ENCODE measurements around the gene FAM193A. TPM values are rescaled to one million over a fixed set of nuclear protein-coding genes. Genes with fewer than 3 reads are reported as not detected.

FAM193A gene
- total RNA-seq, 6 experiments from 2014 or later, result 8.5 to 12.3 (median 9.7) TPM

- 40% methylated on average over 2 of the region's 5 CpGs for WGBS (ENCODE audit: insufficient coverage, low coverage, low lambda C conversion rate, missing lambda C conversion rate)
Observed at GRCh38 chr4:2715426-2715825, 179.0 kb downstream of the FAM193A start.

DNA sequence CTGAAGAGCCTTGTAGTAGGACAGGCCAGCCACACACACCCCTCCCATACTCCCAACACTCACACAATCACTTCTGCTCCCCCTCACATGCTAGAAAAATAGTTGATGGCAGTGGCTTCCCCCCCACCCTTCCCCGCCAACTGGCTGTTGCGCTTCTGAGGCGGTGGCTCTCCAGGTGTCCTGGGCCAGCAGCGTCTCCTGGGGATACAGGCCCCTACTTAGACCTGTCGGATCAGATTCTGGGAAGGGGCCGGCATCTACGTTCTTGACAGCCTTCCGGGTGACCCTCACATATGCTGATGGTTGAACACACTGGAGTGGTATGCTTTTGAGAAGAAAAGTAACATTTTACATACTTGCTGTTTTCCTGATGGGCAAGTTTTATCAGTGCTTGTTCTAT, 179.8 kb downstream of the FAM193A start:
- H3K4me3 ChIP-seq, result no peak overlapping the region
- no peaks in the 10 kb centered on the region for H3K27me3 ChIP-seq
- ATAC-seq (no peak), DNase-seq (no peak)
- intact Hi-C loops (cut with DNase I), result no loop called here
- peaks cover 0 to 29% (median 12%) of the 10 kb centered on the region in 4 donors for H3K4me1 ChIP-seq
- no peaks in the 10 kb centered on the region for H3K9me3 ChIP-seq
- H3K27ac ChIP-seq, result no peak overlapping the region
- peaks cover 0 to 26% (median 6%) of the 10 kb centered on the region in 4 donors for H3K36me3 ChIP-seq
- no peak for TF ChIP-seq POLR2A (IDR thresholded peaks at IDR 0.05)
- TF ChIP-seq, protein P1, sequence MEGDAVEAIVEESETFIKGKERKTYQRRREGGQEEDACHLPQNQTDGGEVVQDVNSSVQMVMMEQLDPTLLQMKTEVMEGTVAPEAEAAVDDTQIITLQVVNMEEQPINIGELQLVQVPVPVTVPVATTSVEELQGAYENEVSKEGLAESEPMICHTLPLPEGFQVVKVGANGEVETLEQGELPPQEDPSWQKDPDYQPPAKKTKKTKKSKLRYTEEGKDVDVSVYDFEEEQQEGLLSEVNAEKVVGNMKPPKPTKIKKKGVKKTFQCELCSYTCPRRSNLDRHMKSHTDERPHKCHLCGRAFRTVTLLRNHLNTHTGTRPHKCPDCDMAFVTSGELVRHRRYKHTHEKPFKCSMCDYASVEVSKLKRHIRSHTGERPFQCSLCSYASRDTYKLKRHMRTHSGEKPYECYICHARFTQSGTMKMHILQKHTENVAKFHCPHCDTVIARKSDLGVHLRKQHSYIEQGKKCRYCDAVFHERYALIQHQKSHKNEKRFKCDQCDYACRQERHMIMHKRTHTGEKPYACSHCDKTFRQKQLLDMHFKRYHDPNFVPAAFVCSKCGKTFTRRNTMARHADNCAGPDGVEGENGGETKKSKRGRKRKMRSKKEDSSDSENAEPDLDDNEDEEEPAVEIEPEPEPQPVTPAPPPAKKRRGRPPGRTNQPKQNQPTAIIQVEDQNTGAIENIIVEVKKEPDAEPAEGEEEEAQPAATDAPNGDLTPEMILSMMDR (IDR thresholded peaks at IDR 0.05), result no peak
- WGBS (ENCODE audit: insufficient coverage, low coverage, low lambda C conversion rate, missing lambda C conversion rate), result 94% methylated on average over 3 of the region's 8 CpGs

More at GRCh38 chr4:2715426-2715825, 179.0 kb downstream of the FAM193A start:
- H3K9me3 ChIP-seq, result no peaks in the 10 kb centered on the region
- peaks cover 0 to 22% (median 4%) of the 10 kb centered on the region in 4 donors for H3K36me3 ChIP-seq
- H3K4me3 ChIP-seq, result no peak overlapping the region
- H3K27ac ChIP-seq, result peak overlapping the region; percentile 39 to 69 (median 60)
- DNase-seq, result no peak
- TF ChIP-seq, protein P1 (IDR thresholded peaks at IDR 0.05), result no peak
- TF ChIP-seq POLR2A (IDR thresholded peaks at IDR 0.05), result no peak
- intact Hi-C loops (cut with DNase I), result no loop called here
- peaks cover 0 to 29% (median 12%) of the 10 kb centered on the region in 4 donors for H3K4me1 ChIP-seq
- H3K27me3 ChIP-seq, result no peaks in the 10 kb centered on the region
- ATAC-seq, result peak in 3 of 4 donors; percentile 4 to 9 (median 5)

DNA sequence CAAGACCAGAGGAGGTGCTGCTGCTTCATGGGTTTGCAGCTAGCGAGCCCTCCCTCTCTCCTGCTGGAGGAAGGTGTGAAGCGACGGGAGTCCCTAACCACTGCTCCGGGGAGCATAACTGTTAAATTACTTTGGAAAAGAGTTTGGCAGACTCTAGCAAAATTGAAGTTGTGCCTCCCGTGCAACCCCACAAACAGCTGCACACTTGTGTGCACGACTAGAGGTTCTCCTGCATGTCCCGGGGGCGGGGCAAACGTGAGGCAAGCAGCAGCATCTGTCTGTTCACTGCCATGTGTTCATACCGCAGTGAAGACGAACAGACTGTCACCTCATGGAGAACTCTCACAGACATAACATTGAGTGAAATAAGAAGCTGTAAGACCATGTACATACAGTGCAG, 185.1 kb downstream of the FAM193A start:
- no peak for TF ChIP-seq POLR2A (IDR thresholded peaks at IDR 0.05)
- TF ChIP-seq, protein P1 (IDR thresholded peaks at IDR 0.05), result no peak
- Histone ChIP-seq H3K27ac (no peak overlapping the region), H3K4me3 (no peak overlapping the region), H3K27me3 (no peaks in the 10 kb centered on the region), H3K4me1 (no peaks in the 10 kb centered on the region), H3K36me3 (peaks cover 0 to 19% (median 7%) of the 10 kb centered on the region in 4 donors), H3K9me3 (no peaks in the 10 kb centered on the region)
- DNase-seq (no peak), ATAC-seq (no peak)
- WGBS (ENCODE audit: insufficient coverage, low coverage, low lambda C conversion rate, missing lambda C conversion rate), result 93% methylated on average over 3 of the region's 11 CpGs
- intact Hi-C loops (cut with DNase I), result no loop called here

- Histone ChIP-seq H3K9me3 (no peaks in the 10 kb centered on the region), H3K4me3 (no peak overlapping the region), H3K27ac (no peak overlapping the region), H3K36me3 (peaks cover 0 to 15% (median 7%) of the 10 kb centered on the region in 4 donors), H3K27me3 (no peaks in the 10 kb centered on the region), H3K4me1 (no peaks in the 10 kb centered on the region)
- intact Hi-C loops (cut with DNase I), result no loop called here
- no peak for TF ChIP-seq POLR2A (IDR thresholded peaks at IDR 0.05)
- TF ChIP-seq, protein P1 (IDR thresholded peaks at IDR 0.05), result no peak
- DNase-seq (no peak), ATAC-seq (peak in 1 of 4 donors; percentile 21)
- WGBS (ENCODE audit: insufficient coverage, low coverage, low lambda C conversion rate, missing lambda C conversion rate), result 100% methylated on average over 1 of the region's 9 CpGs
Observed at GRCh38 chr4:2722033-2722432, 185.6 kb downstream of the FAM193A start.

DNA sequence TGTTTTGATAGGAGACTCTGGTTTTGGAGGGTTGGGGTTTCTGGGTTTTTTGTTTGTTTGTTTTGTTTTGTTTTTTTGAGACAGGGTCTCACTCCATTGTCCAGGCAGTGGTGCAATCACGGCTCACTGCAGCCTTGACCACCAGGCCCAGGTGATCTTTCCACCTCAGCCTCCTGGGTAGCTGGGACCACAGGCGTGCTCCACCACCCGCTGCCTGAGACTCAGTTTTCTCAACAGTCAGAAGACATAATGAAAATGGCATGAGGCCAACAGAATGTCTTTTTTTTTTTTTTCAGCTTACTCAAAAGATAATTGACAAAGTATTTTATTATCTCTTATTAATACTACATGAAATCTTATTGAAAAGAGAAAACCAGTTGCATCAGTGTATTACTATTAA, 187.3 kb downstream of the FAM193A start:
- WGBS (ENCODE audit: insufficient coverage, low coverage, low lambda C conversion rate, missing lambda C conversion rate), result 100% methylated on average over 3 of the region's 3 CpGs
- TF ChIP-seq, protein P1 (IDR thresholded peaks at IDR 0.05), result no peak
- no peak for TF ChIP-seq POLR2A (IDR thresholded peaks at IDR 0.05)
- Histone ChIP-seq H3K36me3 (peaks cover 0 to 12% (median 5%) of the 10 kb centered on the region in 4 donors), H3K4me3 (no peak overlapping the region), H3K27me3 (no peaks in the 10 kb centered on the region), H3K4me1 (no peaks in the 10 kb centered on the region), H3K27ac (no peak overlapping the region), H3K9me3 (no peaks in the 10 kb centered on the region)
- no peak for ATAC-seq
- intact Hi-C loops (cut with DNase I), result no loop called here
- DNase-seq, result no peak

Measured in right lobe of liver (tissue), 6 donors.